IMR-90 (cell line): ENCODE data around the gene PITPNC1.

Source experiments
- MAZ ChIP-seq: IDR thresholded peaks from 2 replicates; pipeline ENCODE4 v1.6.1; 2012; ENCODE audit warnings: low read depth, mild to moderate bottlenecking, low read length, improper control_type of control experiment, moderate library complexity, borderline replicate concordance
- MXI1 ChIP-seq: IDR thresholded peaks from 2 replicates; pipeline ENCODE4 v1.6.1; 2012; ENCODE audit warnings: low read depth, mild to moderate bottlenecking, low read length, moderate library complexity, borderline replicate concordance
- POLR2A ChIP-seq: IDR thresholded peaks from 2 replicates; pipeline ENCODE4 v1.6.1; 2012; ENCODE audit warnings: mild to moderate bottlenecking, low read depth, low read length
- RCOR1 ChIP-seq: IDR thresholded peaks from 2 replicates; pipeline ENCODE4 v1.6.1; 2012; ENCODE audit warnings: mild to moderate bottlenecking, low read length, improper control_type of control experiment; ENCODE audit not compliant: insufficient replicate concordance
- TF ChIP-seq, protein P1 (sequence below): conservative IDR thresholded peaks from 2 replicates; pipeline ENCODE4 v1.5.1; 2012; ENCODE audit warnings: mild to moderate bottlenecking, low read depth, low read length, improper control_type of control experiment
- TF ChIP-seq, protein P2 (sequence below): fragments of 150-350 bp; IDR thresholded peaks from 2 replicates; pipeline ENCODE4 v1.6.1; 2017; ENCODE audit warnings: mild to moderate bottlenecking, antibody characterized with exemption, low read length, low read depth

DNA sequence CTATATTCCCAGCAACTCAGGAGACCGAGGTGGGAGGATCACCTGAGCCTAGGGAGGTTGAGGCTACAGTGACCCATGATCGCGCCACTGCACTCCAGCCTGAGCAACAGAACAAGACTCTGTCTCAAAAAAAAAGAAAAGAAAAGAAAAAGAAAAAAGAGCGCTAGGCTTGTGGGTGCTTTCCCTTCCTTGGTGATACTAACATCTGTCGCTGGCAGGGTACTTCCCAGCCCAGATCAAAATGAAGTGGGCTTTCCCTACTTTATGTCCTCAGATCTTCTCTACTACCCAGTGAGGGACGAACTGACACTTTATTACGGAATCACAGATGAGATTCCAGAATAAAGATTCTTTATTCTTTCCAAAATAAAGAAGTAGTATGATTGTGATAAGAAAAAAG is 236.9 kb downstream of the PITPNC1 start:
- TF ChIP-seq, protein P1, sequence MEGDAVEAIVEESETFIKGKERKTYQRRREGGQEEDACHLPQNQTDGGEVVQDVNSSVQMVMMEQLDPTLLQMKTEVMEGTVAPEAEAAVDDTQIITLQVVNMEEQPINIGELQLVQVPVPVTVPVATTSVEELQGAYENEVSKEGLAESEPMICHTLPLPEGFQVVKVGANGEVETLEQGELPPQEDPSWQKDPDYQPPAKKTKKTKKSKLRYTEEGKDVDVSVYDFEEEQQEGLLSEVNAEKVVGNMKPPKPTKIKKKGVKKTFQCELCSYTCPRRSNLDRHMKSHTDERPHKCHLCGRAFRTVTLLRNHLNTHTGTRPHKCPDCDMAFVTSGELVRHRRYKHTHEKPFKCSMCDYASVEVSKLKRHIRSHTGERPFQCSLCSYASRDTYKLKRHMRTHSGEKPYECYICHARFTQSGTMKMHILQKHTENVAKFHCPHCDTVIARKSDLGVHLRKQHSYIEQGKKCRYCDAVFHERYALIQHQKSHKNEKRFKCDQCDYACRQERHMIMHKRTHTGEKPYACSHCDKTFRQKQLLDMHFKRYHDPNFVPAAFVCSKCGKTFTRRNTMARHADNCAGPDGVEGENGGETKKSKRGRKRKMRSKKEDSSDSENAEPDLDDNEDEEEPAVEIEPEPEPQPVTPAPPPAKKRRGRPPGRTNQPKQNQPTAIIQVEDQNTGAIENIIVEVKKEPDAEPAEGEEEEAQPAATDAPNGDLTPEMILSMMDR = no peak
- TF ChIP-seq, protein P2, sequence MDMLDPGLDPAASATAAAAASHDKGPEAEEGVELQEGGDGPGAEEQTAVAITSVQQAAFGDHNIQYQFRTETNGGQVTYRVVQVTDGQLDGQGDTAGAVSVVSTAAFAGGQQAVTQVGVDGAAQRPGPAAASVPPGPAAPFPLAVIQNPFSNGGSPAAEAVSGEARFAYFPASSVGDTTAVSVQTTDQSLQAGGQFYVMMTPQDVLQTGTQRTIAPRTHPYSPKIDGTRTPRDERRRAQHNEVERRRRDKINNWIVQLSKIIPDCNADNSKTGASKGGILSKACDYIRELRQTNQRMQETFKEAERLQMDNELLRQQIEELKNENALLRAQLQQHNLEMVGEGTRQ = no peak
- TF ChIP-seq RCOR1 (no peak), POLR2A (no peak), MXI1 (no peak), MAZ (no peak)
